ENCODE measurements around the gene ROPN1L. TPM values are rescaled to one million over a fixed set of nuclear protein-coding genes. Genes with fewer than 3 reads are reported as not detected.

Gene ROPN1L
- total and polyA plus RNA-seq, 2 of the 8 experiments (the other 6 are each of a cell fraction or from before 2014, with no cell fraction given): 0.24 to 0.73 TPM

- no peak overlapping the region for H3K27ac ChIP-seq (ENCODE audit: low read depth, low read length)
- H2AFZ ChIP-seq (ENCODE audit: low read length): no peak overlapping the region
- no peak overlapping the region for H2BK5ac ChIP-seq (ENCODE audit: low read depth, low read length)
- H3K27me3 ChIP-seq (replicated peaks in 1 of 4; ENCODE audit: control insufficient read depth in 3 of 4, extremely low read depth in 1 of 4, insufficient read depth in 3 of 4, low read length in 3 of 4): no peaks in the 10 kb centered on the region
- no peak overlapping the region for H2BK20ac ChIP-seq (ENCODE audit: low read length)
- no peak overlapping the region for H4K8ac ChIP-seq (ENCODE audit: extremely low read depth, insufficient read depth, low read length)
- H3K4me1 ChIP-seq (replicated peaks in 1 of 4; ENCODE audit: control insufficient read depth in 3 of 4, insufficient read depth in 4 of 4, low read length in 3 of 4): peaks cover 0 to 2% (median 0%) of the 10 kb centered on the region in 4 experiments; a peak in 1 of 7 replicates
- H3K4ac ChIP-seq (replicated peaks; ENCODE audit: insufficient read length, low read depth, low read length): no peak overlapping the region
- CTCF ChIA-PET (ENCODE audit: partially characterized antibody): interaction anchor here (1.8 to 5.0 kb wide), 3 partner anchors 9 to 62 kb away, joined by 5 to 30 read pairs (median 6); no protein-coding TSS in a partner anchor
- H3K9ac ChIP-seq (replicated peaks in 1 of 4; ENCODE audit: extremely low read depth in 1 of 4, low read depth in 3 of 4, low read length in 3 of 4): no peak overlapping the region
- DNase-seq (ENCODE audit: low read depth in 1 of 2, low spot score in 2 of 2) (no peak), FAIRE-seq (no peak)
- no peak overlapping the region for H2BK120ac ChIP-seq (replicated peaks; ENCODE audit: low read depth, low read length)
- H3K23me2 ChIP-seq (ENCODE audit: low read depth, low read length): no peaks in the 10 kb centered on the region
- peaks cover 0 to 2% of the 10 kb centered on the region in 2 experiments for H4K20me1 ChIP-seq (replicated peaks in 1 of 2; ENCODE audit: control insufficient read depth in 1 of 2, insufficient read depth in 2 of 2, low read length in 2 of 2)
- no peak overlapping the region for H3K4me2 ChIP-seq (ENCODE audit: insufficient read depth in 1 of 2, low read depth in 2 of 2, low read length in 2 of 2)
- H2BK12ac ChIP-seq (ENCODE audit: low read depth, low read length): no peak overlapping the region
- no peak overlapping the region for H3K23ac ChIP-seq (ENCODE audit: insufficient read length)
- H3K14ac ChIP-seq (ENCODE audit: insufficient read length): no peak overlapping the region
- peaks cover 8 to 59% (median 32%) of the 10 kb centered on the region in 4 experiments for H3K36me3 ChIP-seq (ENCODE audit: control insufficient read depth in 2 of 4, insufficient read depth in 4 of 4, low read length in 3 of 4)
- H2BK15ac ChIP-seq (ENCODE audit: low read length): no peak overlapping the region
- H4K91ac ChIP-seq (replicated peaks; ENCODE audit: insufficient read length, low read length): no peak overlapping the region
- no peak overlapping the region for H2AK5ac ChIP-seq (ENCODE audit: low read depth, low read length)
- no peak overlapping the region for H4K5ac ChIP-seq (ENCODE audit: insufficient read length, low read depth, low read length)
- no peaks in the 10 kb centered on the region for H3K79me2 ChIP-seq (ENCODE audit: control insufficient read depth in 1 of 2, insufficient read depth in 2 of 2, low read length in 2 of 2)
- no peaks in the 10 kb centered on the region for H3K9me3 ChIP-seq (ENCODE audit: insufficient read depth in 2 of 2, low read depth in 1 of 2, low read length in 1 of 2)
- H3K56ac ChIP-seq (replicated peaks; ENCODE audit: insufficient read length, low read depth, low read length): no peak overlapping the region
- H3K4me3 ChIP-seq (ENCODE audit: extremely low read depth in 1 of 4, insufficient read depth in 2 of 4, low read depth in 3 of 4, low read length in 4 of 4): no peak overlapping the region
- POLR2A ChIA-PET (ENCODE audit: partially characterized antibody): no interaction called here
- H3K18ac ChIP-seq (ENCODE audit: extremely low read depth, low read length): no peak overlapping the region
- H3K79me1 ChIP-seq (ENCODE audit: low read depth, low read length): no peaks in the 10 kb centered on the region
- 95% methylated on average over 2 of the region's 2 CpGs; no CpG with 5 or more reads in 1 of the 2 experiments for WGBS, 2 experiments (ENCODE audit: extremely low coverage in 1 of 2, insufficient coverage in 1 of 2, insufficient read length in 1 of 2, insufficient replicate concordance in 2 of 2, low coverage in 1 of 2, low lambda C conversion rate in 2 of 2, missing lambda C conversion rate in 1 of 2)
- TF ChIP-seq MAFK (IDR thresholded peaks at IDR 0.05; ENCODE audit: low read depth, low read length) (no peak), SIN3A (conservative IDR thresholded peaks at IDR 0.05 in 1 of 2, IDR thresholded peaks at IDR 0.05 in 1 of 2; ENCODE audit: low read depth in 1 of 2, low read length in 2 of 2) (no peak), KDM1A (IDR thresholded peaks at IDR 0.05; ENCODE audit: borderline replicate concordance, low read length) (no peak), GABPA (IDR thresholded peaks at IDR 0.05; ENCODE audit: borderline replicate concordance, insufficient read depth, low read length) (no peak), SP2 (IDR thresholded peaks at IDR 0.05; ENCODE audit: low read length) (no peak), JUN (IDR thresholded peaks at IDR 0.05; ENCODE audit: low read depth, low read length) (no peak), MAX (IDR thresholded peaks at IDR 0.05) (no peak), TAF1 (IDR thresholded peaks at IDR 0.05; ENCODE audit: low read depth, low read length) (no peak), ATF3 (IDR thresholded peaks at IDR 0.05; ENCODE audit: insufficient read depth, low read depth, low read length) (no peak), CTCF (IDR thresholded peaks at IDR 0.05; ENCODE audit: control extremely low read depth in 1 of 3, insufficient read depth in 1 of 3, low read depth in 1 of 3, low read length in 3 of 3) (no peak), SRF (IDR thresholded peaks at IDR 0.05; ENCODE audit: low read depth, low read length) (no peak)
Measured at GRCh38 chr5:10420468-10420867, 21.2 kb upstream of the ROPN1L start.

All from H1 (cell line).